Endothelial cell of umbilical vein (primary cell): ENCODE measurements around the gene MYOCD.

ENCODE experiments used
- FOS ChIP-seq: IDR thresholded peaks from 2 replicates; pipeline ENCODE4 v1.6.1; 2011; ENCODE audit warnings: mild to moderate bottlenecking, low read length, moderate library complexity, borderline replicate concordance; ENCODE audit not compliant: insufficient read depth
- MAX ChIP-seq: IDR thresholded peaks from 2 replicates; pipeline ENCODE4 v1.6.1; 2011; ENCODE audit not compliant: insufficient read depth, insufficient read length
- POLR2A ChIP-seq: IDR thresholded peaks from 2 replicates; pipeline ENCODE4 v1.6.1; 2012; ENCODE audit warnings: low read depth, mild to moderate bottlenecking, control low read depth, low read length
- TF ChIP-seq, protein P1 (sequence below), 2 donors: IDR thresholded peaks; 1 replicate in 1 of 2; 2 replicates in 1 of 2; pipeline ENCODE4 v1.5.1; 2011; ENCODE audit warnings: low read length in 2 of 2, mild to moderate bottlenecking in 2 of 2, moderate library complexity in 2 of 2, control low read depth in 1 of 2, inconsistent platforms in 1 of 2, low read depth in 1 of 2; ENCODE audit not compliant: insufficient read depth in 1 of 2; ENCODE audit errors: extremely low read depth in 1 of 2

GRCh38 chr17:12814718-12815117, 149.0 kb downstream of the MYOCD start:
- TF ChIP-seq POLR2A (no peak), MAX (no peak), FOS (no peak)
- TF ChIP-seq, protein P1, sequence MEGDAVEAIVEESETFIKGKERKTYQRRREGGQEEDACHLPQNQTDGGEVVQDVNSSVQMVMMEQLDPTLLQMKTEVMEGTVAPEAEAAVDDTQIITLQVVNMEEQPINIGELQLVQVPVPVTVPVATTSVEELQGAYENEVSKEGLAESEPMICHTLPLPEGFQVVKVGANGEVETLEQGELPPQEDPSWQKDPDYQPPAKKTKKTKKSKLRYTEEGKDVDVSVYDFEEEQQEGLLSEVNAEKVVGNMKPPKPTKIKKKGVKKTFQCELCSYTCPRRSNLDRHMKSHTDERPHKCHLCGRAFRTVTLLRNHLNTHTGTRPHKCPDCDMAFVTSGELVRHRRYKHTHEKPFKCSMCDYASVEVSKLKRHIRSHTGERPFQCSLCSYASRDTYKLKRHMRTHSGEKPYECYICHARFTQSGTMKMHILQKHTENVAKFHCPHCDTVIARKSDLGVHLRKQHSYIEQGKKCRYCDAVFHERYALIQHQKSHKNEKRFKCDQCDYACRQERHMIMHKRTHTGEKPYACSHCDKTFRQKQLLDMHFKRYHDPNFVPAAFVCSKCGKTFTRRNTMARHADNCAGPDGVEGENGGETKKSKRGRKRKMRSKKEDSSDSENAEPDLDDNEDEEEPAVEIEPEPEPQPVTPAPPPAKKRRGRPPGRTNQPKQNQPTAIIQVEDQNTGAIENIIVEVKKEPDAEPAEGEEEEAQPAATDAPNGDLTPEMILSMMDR (IDR thresholded peaks at IDR 0.05; ENCODE audit: extremely low read depth in 1 of 2, insufficient read depth in 1 of 2, low read depth in 1 of 2, low read length in 2 of 2): no peak
